Tibial nerve (tissue), 4 donors: ENCODE results near the gene ZNF329. TPM values are rescaled to one million over a fixed set of nuclear protein-coding genes. Genes with fewer than 3 reads are reported as not detected.
A peak's percentile ranks its signal among the peaks of the same experiment; 100 is the strongest.

Source experiments
- DNase-seq, 2 donors: peaks; one replicate each; pipeline ENCODE4 v3.0.0-alpha.2; 2019; ENCODE audit warnings: low spot score in 2 of 2
- H3K27ac ChIP-seq, 4 donors: fragments of 200-600 bp; sonication (generic) in 3 of 4; one replicate each; pipeline ENCODE4 v1.5.1; 2017 to 2019; ENCODE audit warnings: mild to moderate bottlenecking in 1 of 4
- H3K27me3 ChIP-seq, 2 donors: fragments of 200-600 bp; sonication (generic) in 1 of 2; one replicate each; pipeline versions ENCODE4 v1.5.1 to v1.6.0; 2017 to 2019
- H3K36me3 ChIP-seq, 3 donors: fragments of 200-600 bp; sonication (generic); one replicate each; pipeline ENCODE4 v1.5.1; 2018 to 2019
- H3K4me1 ChIP-seq, 4 donors: fragments of 200-600 bp; sonication (generic) in 3 of 4; one replicate each; pipeline ENCODE4 v1.5.1; 2017 to 2019
- H3K4me3 ChIP-seq, 4 donors: fragments of 200-600 bp; sonication (generic) in 3 of 4; one replicate each; pipeline ENCODE4 v1.5.1; 2017 to 2019; ENCODE audit warnings: mild to moderate bottlenecking in 1 of 4, moderate library complexity in 1 of 4
- H3K9me3 ChIP-seq, 4 donors: fragments of 200-600 bp; sonication (generic) in 3 of 4; one replicate each; pipeline ENCODE4 v1.5.1; 2017 to 2019
- EP300 ChIP-seq, 2 donors: sonication (generic); formaldehyde crosslinking; IDR thresholded peaks; one replicate each; pipeline ENCODE4 v1.6.1; 2017; ENCODE audit warnings: antibody characterized with exemption in 2 of 2, mild to moderate bottlenecking in 1 of 2
- POLR2A ChIP-seq, 2 donors: fragments of 450-650 bp; IDR thresholded peaks; one replicate each; pipeline ENCODE4 v1.6.1; 2017; ENCODE audit warnings: antibody characterized with exemption in 2 of 2, mild to moderate bottlenecking in 2 of 2, moderate library complexity in 2 of 2
- WGBS, 2 donors: methylation state at CpG; one replicate each; pipeline ENCODE4 v1.1.5; 2018; 5-methylcytosine and 5-hydroxymethylcytosine counted together
- total RNA-seq, 4 donors: library from RNA; depleted of rRNA; stranded (reverse); fragments of >200 nt; gene quantifications; one replicate each; pipeline ENCODE4 v1.1.0, GENCODE V29; 2016
- TF ChIP-seq, protein P1 (sequence below), 5 experiments: fragments of 200-600 bp in 3 of 5; fragments of 450-650 bp in 2 of 5; sonication (generic) in 3 of 5; IDR thresholded peaks; one replicate each; pipeline ENCODE4 v1.5.1; 2016 to 2019; ENCODE audit warnings: antibody characterized with exemption in 5 of 5, mild to moderate bottlenecking in 3 of 5, moderate library complexity in 2 of 5

Gene ZNF329
- total RNA-seq, 4 donors from 2014 or later = 9.3 to 14.0 (median 9.9) TPM

- H3K4me1 ChIP-seq = peaks cover 0 to 8% (median 0%) of the 10 kb centered on the region in 4 donors
- TF ChIP-seq, protein P1, sequence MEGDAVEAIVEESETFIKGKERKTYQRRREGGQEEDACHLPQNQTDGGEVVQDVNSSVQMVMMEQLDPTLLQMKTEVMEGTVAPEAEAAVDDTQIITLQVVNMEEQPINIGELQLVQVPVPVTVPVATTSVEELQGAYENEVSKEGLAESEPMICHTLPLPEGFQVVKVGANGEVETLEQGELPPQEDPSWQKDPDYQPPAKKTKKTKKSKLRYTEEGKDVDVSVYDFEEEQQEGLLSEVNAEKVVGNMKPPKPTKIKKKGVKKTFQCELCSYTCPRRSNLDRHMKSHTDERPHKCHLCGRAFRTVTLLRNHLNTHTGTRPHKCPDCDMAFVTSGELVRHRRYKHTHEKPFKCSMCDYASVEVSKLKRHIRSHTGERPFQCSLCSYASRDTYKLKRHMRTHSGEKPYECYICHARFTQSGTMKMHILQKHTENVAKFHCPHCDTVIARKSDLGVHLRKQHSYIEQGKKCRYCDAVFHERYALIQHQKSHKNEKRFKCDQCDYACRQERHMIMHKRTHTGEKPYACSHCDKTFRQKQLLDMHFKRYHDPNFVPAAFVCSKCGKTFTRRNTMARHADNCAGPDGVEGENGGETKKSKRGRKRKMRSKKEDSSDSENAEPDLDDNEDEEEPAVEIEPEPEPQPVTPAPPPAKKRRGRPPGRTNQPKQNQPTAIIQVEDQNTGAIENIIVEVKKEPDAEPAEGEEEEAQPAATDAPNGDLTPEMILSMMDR (IDR thresholded peaks at IDR 0.05) = no peak
- TF ChIP-seq POLR2A (IDR thresholded peaks at IDR 0.05) (no peak), EP300 (IDR thresholded peaks at IDR 0.05) (no peak)
- WGBS, 2 donors = 4% methylated on average over 17 of the region's 17 CpGs
- peaks cover 17 to 100% (median 59%) of the 10 kb centered on the region in 4 donors for H3K9me3 ChIP-seq
- H3K4me3 ChIP-seq = peak overlapping the region; percentile 92 to 99 (median 95)
- no peaks in the 10 kb centered on the region for H3K27me3 ChIP-seq
- peak overlapping the region; percentile 99 to 100 (median 100) for H3K27ac ChIP-seq
- no peak for DNase-seq
- H3K36me3 ChIP-seq = peaks cover 2 to 89% (median 23%) of the 10 kb centered on the region in 3 donors
These were observed 32.0 kb upstream of the ZNF329 start for GRCh38 chr19:58182577-58182988.

DNA sequence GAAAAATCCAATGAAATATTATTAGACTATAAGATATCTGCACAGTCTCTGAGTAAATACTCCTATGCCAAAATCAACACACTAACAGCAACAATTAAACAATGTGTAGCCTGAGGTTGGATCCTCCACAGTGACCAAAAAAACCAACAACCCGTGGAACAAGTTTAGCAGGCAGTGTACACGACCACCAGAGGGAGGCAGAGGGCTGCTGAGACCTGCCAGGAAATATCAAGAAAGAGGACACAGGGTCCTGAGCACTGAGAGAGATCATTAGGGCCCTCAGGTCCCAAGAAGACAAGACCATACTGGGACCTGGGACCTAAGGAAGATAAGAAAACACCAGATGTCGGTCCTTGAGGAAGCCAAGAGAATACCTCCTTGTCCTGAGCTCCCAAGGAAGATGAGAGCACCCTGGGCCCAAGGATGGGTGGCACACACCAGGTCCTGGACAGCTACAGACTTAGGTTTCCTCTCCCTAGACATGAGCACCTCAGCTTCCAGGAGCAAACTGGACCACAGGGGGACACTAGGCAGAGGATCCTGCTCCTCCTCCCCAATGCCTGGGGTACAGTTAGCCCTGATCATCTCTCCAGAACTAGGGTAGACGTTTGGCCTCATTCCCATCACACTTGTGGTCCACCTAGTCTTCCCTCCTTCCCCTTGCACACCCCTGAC, 31.4 kb upstream of the ZNF329 start:
- peak in 1 of 2 donors; percentile 21 for DNase-seq
- H3K27me3 ChIP-seq = no peaks in the 10 kb centered on the region
- H3K4me3 ChIP-seq = peak overlapping the region; percentile 20 to 99 (median 95)
- no peak for TF ChIP-seq POLR2A (IDR thresholded peaks at IDR 0.05)
- TF ChIP-seq, protein P1 (IDR thresholded peaks at IDR 0.05) = peak in 1 of 5 experiments; percentile 27
- H3K36me3 ChIP-seq = peaks cover 0 to 88% (median 18%) of the 10 kb centered on the region in 3 donors
- H3K4me1 ChIP-seq = peaks cover 0 to 8% (median 0%) of the 10 kb centered on the region in 4 donors
- peak overlapping the region; percentile 99 to 100 (median 100) for H3K27ac ChIP-seq
- WGBS, 2 donors = 45 to 53% methylated on average over 4 of the region's 4 CpGs
- H3K9me3 ChIP-seq = peaks cover 17 to 100% (median 57%) of the 10 kb centered on the region in 4 donors

- H3K4me1 ChIP-seq = no peaks in the 10 kb centered on the region
- H3K27me3 ChIP-seq = no peaks in the 10 kb centered on the region
- WGBS, 2 donors = 40 to 54% methylated on average over 1 of the region's 1 CpG
- TF ChIP-seq POLR2A (IDR thresholded peaks at IDR 0.05) (no peak), EP300 (IDR thresholded peaks at IDR 0.05) (no peak)
- TF ChIP-seq, protein P1 (IDR thresholded peaks at IDR 0.05) = no peak
- DNase-seq = no peak
- peaks cover 8 to 100% (median 51%) of the 10 kb centered on the region in 4 donors for H3K9me3 ChIP-seq
- no peak overlapping the region for H3K4me3 ChIP-seq
- no peak overlapping the region for H3K27ac ChIP-seq
- H3K36me3 ChIP-seq = peaks cover 0 to 4% (median 0%) of the 10 kb centered on the region in 3 donors
These were observed 20.3 kb upstream of the ZNF329 start for GRCh38 chr19:58170860-58171259.

GRCh38 chr19:58166708-58167280, 16.2 kb upstream of the ZNF329 start:
- Histone ChIP-seq H3K36me3 (no peaks in the 10 kb centered on the region), H3K4me1 (no peaks in the 10 kb centered on the region), H3K27ac (no peak overlapping the region), H3K9me3 (peaks cover 15 to 99% (median 47%) of the 10 kb centered on the region in 4 donors), H3K27me3 (no peaks in the 10 kb centered on the region), H3K4me3 (no peak overlapping the region)
- DNase-seq = no peak
- 62 to 64% methylated on average over 4 of the region's 4 CpGs for WGBS, 2 donors
- TF ChIP-seq POLR2A (IDR thresholded peaks at IDR 0.05) (no peak), EP300 (IDR thresholded peaks at IDR 0.05) (no peak)
- TF ChIP-seq, protein P1 (IDR thresholded peaks at IDR 0.05) = no peak

DNA sequence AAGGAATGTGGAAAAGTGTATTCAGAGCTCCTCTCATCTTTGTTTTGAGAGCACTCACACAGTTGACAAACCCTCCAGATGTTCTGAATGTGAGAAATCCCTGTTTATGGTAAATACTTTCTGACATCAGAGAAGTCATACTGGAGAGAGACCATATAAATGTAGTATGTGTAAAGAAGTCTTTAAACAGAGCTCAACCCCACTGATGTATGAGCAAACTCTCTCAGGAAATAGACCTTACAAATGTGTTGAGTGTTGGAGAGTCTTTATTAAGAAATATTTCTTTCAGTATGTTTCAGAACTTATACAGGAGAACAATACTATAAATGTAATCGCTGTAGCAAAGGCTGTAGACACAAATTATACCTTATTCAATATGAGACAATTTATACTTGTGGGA, 15.7 kb upstream of the ZNF329 start:
- DNase-seq = no peak
- Histone ChIP-seq H3K27me3 (no peaks in the 10 kb centered on the region), H3K4me3 (no peak overlapping the region), H3K9me3 (peaks cover 15 to 99% (median 46%) of the 10 kb centered on the region in 4 donors), H3K4me1 (no peaks in the 10 kb centered on the region), H3K27ac (no peak overlapping the region), H3K36me3 (no peaks in the 10 kb centered on the region)
- TF ChIP-seq POLR2A (IDR thresholded peaks at IDR 0.05) = no peak
- no peak for TF ChIP-seq EP300 (IDR thresholded peaks at IDR 0.05)
- TF ChIP-seq, protein P1 (IDR thresholded peaks at IDR 0.05) = no peak
- WGBS, 2 donors = 71 to 76% methylated on average over 1 of the region's 1 CpG
